Hepatocyte (in vitro differentiated cells): ENCODE measurements around the gene LRFN4.

Experiments used
- CTCF ChIP-seq: fragments of 200-600 bp; sonication (generic); IDR thresholded peaks from 2 replicates; pipeline ENCODE4 v1.5.1; 2016; ENCODE audit warnings: antibody characterized with exemption, mild to moderate bottlenecking; ENCODE audit not compliant: poor library complexity
- EZH2 ChIP-seq: fragments of 200-600 bp; sonication (generic); IDR thresholded peaks from 2 replicates; pipeline ENCODE4 v1.6.1; 2016; ENCODE audit warnings: antibody characterized with exemption, mild to moderate bottlenecking, borderline replicate concordance

GRCh38 chr11:66881927-66882452 is 25.1 kb downstream of the LRFN4 start:
- TF ChIP-seq CTCF (no peak), EZH2 (no peak)
